ENCODE measurements around the gene NFATC1.

GRCh38 chr18:79410171-79410641 is 14.5 kb downstream of the NFATC1 start:
- TF ChIP-seq POLR2AphosphoS5 (IDR thresholded peaks at IDR 0.05; ENCODE audit: low read depth, low read length) (no peak), TAF1 (IDR thresholded peaks at IDR 0.05; ENCODE audit: borderline replicate concordance, low read depth, low read length) (no peak), YY1 (IDR thresholded peaks at IDR 0.05; ENCODE audit: low read depth) (no peak), EP300 (IDR thresholded peaks at IDR 0.05; ENCODE audit: borderline replicate concordance in 1 of 2, low read depth in 1 of 2, low read length in 1 of 2) (no peak), USF1 (IDR thresholded peaks at IDR 0.05; ENCODE audit: borderline replicate concordance, low read depth) (no peak), NFIC (IDR thresholded peaks at IDR 0.05; ENCODE audit: borderline replicate concordance) (no peak), RCOR1 (IDR thresholded peaks at IDR 0.05; ENCODE audit: low read length) (no peak), MXI1 (IDR thresholded peaks at IDR 0.05; ENCODE audit: low read depth, low read length) (no peak)
- TF ChIP-seq, protein P1, sequence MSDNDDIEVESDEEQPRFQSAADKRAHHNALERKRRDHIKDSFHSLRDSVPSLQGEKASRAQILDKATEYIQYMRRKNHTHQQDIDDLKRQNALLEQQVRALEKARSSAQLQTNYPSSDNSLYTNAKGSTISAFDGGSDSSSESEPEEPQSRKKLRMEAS (IDR thresholded peaks at IDR 0.05; ENCODE audit: low read depth), result no peak
- TF ChIP-seq, protein P2, sequence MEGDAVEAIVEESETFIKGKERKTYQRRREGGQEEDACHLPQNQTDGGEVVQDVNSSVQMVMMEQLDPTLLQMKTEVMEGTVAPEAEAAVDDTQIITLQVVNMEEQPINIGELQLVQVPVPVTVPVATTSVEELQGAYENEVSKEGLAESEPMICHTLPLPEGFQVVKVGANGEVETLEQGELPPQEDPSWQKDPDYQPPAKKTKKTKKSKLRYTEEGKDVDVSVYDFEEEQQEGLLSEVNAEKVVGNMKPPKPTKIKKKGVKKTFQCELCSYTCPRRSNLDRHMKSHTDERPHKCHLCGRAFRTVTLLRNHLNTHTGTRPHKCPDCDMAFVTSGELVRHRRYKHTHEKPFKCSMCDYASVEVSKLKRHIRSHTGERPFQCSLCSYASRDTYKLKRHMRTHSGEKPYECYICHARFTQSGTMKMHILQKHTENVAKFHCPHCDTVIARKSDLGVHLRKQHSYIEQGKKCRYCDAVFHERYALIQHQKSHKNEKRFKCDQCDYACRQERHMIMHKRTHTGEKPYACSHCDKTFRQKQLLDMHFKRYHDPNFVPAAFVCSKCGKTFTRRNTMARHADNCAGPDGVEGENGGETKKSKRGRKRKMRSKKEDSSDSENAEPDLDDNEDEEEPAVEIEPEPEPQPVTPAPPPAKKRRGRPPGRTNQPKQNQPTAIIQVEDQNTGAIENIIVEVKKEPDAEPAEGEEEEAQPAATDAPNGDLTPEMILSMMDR (IDR thresholded peaks at IDR 0.05), result no peak
